Activated naive CD4-positive, alpha-beta T cell treated with Interleukin-2 at 50 U/mL for 16 hours (primary cell): ENCODE results near the gene CD177.
"Not testable (repeated sequence)": the region's sequence is repeated elsewhere in the genome, so short reads cannot be mapped to it uniquely, and the experiment has no call there.

Experiments
- DNase-seq: peaks from one replicate; pipeline ENCODE4 v3.0.0-alpha.2; 2020

Gene CD177

GRCh38 chr19:43382586-43383216 lies 29.2 kb downstream of the CD177 start:
- not testable (repeated sequence) for DNase-seq

- not testable (repeated sequence) for DNase-seq
Measured at GRCh38 chr19:43383254-43383653, 29.8 kb downstream of the CD177 start.

GRCh38 chr19:43383759-43384158 lies 30.3 kb downstream of the CD177 start:
- DNase-seq = not testable (repeated sequence)

- not testable (repeated sequence) for DNase-seq
Measured at GRCh38 chr19:43390903-43391551, 37.5 kb downstream of the CD177 start.

GRCh38 chr19:43391552-43391935 lies 38.1 kb downstream of the CD177 start:
- DNase-seq = not testable (repeated sequence)

- DNase-seq = not testable (repeated sequence)
Measured at GRCh38 chr19:43393501-43393900, 40.0 kb downstream of the CD177 start.

- no peak for DNase-seq
Measured at GRCh38 chr19:43395561-43395960, 42.1 kb downstream of the CD177 start.

- DNase-seq = no peak
Measured at GRCh38 chr19:43406297-43406696, 52.8 kb downstream of the CD177 start.

- DNase-seq = no peak
Measured at GRCh38 chr19:43407416-43408005, 54.0 kb downstream of the CD177 start.

GRCh38 chr19:43408043-43408442 lies 54.6 kb downstream of the CD177 start:
- DNase-seq = no peak

- DNase-seq = no peak
Measured at GRCh38 chr19:43409415-43409814, 55.9 kb downstream of the CD177 start.

GRCh38 chr19:43412441-43412840 lies 59.0 kb downstream of the CD177 start:
- no peak for DNase-seq
